Right cardiac atrium (tissue), 5 donors: ENCODE results near the gene PPP1R3G. TPM values are rescaled to one million over a fixed set of nuclear protein-coding genes. Genes with fewer than 3 reads are reported as not detected.
"Not testable (repeated sequence)": the region's sequence is repeated elsewhere in the genome, so short reads cannot be mapped to it uniquely, and the experiment has no call there.

Experiments
- ATAC-seq, 2 donors: fragments of 200-7000 bp; cut with Tn5 transposase; one replicate each; pipeline versions ENCODE4 v1.8.0 to v1.9.1; 2020; ENCODE audit warnings: moderate library complexity in 2 of 2, mild to moderate bottlenecking in 1 of 2
- DNase-seq, 3 donors: peaks; one replicate each; pipeline ENCODE4 v3.0.0-alpha.2; 2020
- H3K27ac ChIP-seq: one replicate; pipeline ENCODE4 v1.5.1; 2013; ENCODE audit warnings: mild to moderate bottlenecking, low read length, control low read depth, moderate library complexity
- H3K27me3 ChIP-seq: one replicate; pipeline ENCODE4 v1.6.1; 2013; ENCODE audit not compliant: control insufficient read depth, insufficient read depth
- H3K4me1 ChIP-seq: one replicate; pipeline ENCODE4 v1.6.1; 2013; ENCODE audit warnings: low read length; ENCODE audit not compliant: control insufficient read depth, insufficient read depth
- H3K4me3 ChIP-seq: one replicate; pipeline ENCODE4 v1.5.1; 2013; ENCODE audit warnings: low read length, control low read depth
- H3K9me3 ChIP-seq: one replicate; pipeline ENCODE4 v1.6.1; 2013; ENCODE audit warnings: low read length; ENCODE audit not compliant: control insufficient read depth
- WGBS: extraction: QIAGEN DNeasy Blood & Tissue Kit; methylation state at CpG from one replicate; pipeline ENCODE4 v1.1.7; 2013; 5-methylcytosine and 5-hydroxymethylcytosine counted together
- intact Hi-C, 4 donors: fragments of 100-400 bp; cut with DNase I; formaldehyde crosslinking; loops; one replicate each; pipeline versions ENCODE4 v1.11.0 to v1.14.0; 2022 to 2023
- polyA plus RNA-seq: library from polyadenylated mRNA; stranded (reverse); fragments of 200-250 nt; gene quantifications from one replicate; pipeline ENCODE4 v1.2.3, GENCODE V29; 2013
- total RNA-seq, 4 donors: library from RNA; stranded (reverse); fragmentation: NEBNext Ultra II Directional; extraction: Animal tissue kit (Norgen Biotek cat#: 25700); gene quantifications; one replicate each; pipeline ENCODE4 v1.2.1, GENCODE V29; 2021
- donor health status: healthy with polysubstance abuse.
- donor health status: DM: no; HTN: yes; CAD: no.
- donor health status: DM: no; HTN: no; CAD: no.
- donor health status: DM: no; HTN: yes; CAD: no; lungs with severe emphysema.
- donor health status: DM: yes; HTN: yes; CAD: no.

Gene PPP1R3G
- total and polyA plus RNA-seq, 5 donors: 6.7 to 19.5 (median 14.2) TPM

DNA sequence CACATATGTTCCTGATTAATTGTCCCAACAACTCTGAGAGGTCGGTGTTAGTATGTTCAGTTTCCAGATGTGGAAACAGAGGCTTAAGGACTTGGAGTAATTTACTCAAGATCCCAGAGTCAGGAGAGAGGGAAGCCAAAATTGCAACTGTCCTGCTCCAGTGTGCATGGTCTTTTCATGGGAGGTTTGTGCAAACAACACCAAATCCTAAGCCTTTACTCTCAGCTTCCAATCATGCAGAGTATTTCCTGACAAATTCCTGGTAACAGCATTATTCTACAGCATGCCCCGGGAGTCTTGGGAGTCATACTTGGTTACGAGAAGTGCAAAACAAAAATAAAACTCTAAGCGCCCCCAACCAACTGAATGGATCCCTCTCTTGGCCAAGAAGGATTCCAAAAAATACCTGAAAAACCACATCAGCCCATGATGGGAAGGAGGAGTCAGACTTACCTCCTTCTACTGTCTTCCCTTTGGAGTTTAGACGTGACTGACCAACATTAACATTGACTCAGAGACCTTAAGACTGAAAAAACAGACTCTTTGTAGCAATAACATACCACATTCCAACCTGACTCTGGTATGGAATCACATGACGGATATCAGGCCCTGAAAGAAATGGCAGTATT, 30.8 kb upstream of the PPP1R3G start:
- ATAC-seq: no peak

DNA sequence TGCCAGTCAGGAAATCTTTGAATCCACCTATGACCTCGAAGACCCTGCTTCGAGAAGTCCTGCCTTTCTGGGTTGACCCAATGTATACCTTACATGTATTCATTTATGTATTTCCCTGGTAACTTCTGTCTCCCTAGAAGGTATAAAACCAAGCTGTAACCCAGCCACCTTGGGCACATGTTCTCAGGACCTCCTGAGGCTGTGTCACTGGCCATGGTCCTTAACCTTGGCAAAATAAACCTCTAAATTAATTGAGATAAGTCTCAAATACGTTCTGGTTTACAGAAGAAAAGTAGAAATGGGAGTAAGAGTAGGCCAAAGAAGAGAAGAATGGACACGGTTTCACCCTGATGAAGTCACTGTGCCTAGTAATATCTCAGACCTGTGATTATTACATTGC, 30.0 kb upstream of the PPP1R3G start:
- H3K4me3 ChIP-seq: no peak overlapping the region
- H3K4me1 ChIP-seq: peaks cover 1% of the 10 kb centered on the region
- DNase-seq (no peak), ATAC-seq (no peak)
- intact Hi-C loops: loop anchor here in 1 of 4 donors (10.0 kb wide), 1 partner anchor 60 kb away; no protein-coding TSS in a partner anchor
- H3K9me3 ChIP-seq: peaks cover 3% of the 10 kb centered on the region
- WGBS: 92% methylated on average over 4 of the region's 4 CpGs
- no peaks in the 10 kb centered on the region for H3K27me3 ChIP-seq
- no peak overlapping the region for H3K27ac ChIP-seq

More for the DNA sequence above, 30.8 kb upstream of the PPP1R3G start:
- intact Hi-C loops: loop anchor here in 1 of 4 donors (10.0 kb wide), 1 partner anchor 60 kb away; no protein-coding TSS in a partner anchor
- Histone ChIP-seq H3K4me3 (no peak overlapping the region), H3K4me1 (peaks cover 1% of the 10 kb centered on the region), H3K27me3 (no peaks in the 10 kb centered on the region), H3K9me3 (peaks cover 4% of the 10 kb centered on the region), H3K27ac (no peak overlapping the region)
- no peak for DNase-seq
- 62% methylated on average over 6 of the region's 6 CpGs for WGBS

DNA sequence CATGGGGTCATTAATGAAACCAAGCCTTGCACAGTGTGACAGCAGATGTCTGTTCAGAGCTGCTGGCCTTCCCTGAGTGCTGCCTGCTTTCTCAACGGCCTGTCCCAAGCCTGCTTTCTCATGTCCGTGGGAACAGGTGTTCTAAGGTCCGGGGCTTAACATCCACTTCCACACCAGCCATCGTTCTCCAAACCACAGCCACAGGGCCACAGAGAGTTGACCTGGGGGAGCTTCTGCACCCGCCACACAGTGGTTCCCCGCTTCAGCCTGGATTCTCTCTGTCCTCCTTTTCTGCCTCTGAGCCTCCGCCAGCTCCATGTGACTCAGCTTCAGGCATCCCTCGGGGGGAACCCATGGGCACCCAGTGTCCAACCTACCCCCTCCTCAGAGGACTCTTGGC, 26.9 kb upstream of the PPP1R3G start:
- DNase-seq (no peak), ATAC-seq (peak in 1 of 2 donors; percentile 16)
- WGBS: 88% methylated on average over 8 of the region's 8 CpGs
- no peaks in the 10 kb centered on the region for H3K27me3 ChIP-seq
- H3K27ac ChIP-seq: no peak overlapping the region
- H3K4me3 ChIP-seq: no peak overlapping the region
- H3K4me1 ChIP-seq: peaks cover 1% of the 10 kb centered on the region
- intact Hi-C loops: loop anchor here in 1 of 4 donors (10.0 kb wide), 1 partner anchor 57 kb away; no protein-coding TSS in a partner anchor
- H3K9me3 ChIP-seq: no peaks in the 10 kb centered on the region

DNA sequence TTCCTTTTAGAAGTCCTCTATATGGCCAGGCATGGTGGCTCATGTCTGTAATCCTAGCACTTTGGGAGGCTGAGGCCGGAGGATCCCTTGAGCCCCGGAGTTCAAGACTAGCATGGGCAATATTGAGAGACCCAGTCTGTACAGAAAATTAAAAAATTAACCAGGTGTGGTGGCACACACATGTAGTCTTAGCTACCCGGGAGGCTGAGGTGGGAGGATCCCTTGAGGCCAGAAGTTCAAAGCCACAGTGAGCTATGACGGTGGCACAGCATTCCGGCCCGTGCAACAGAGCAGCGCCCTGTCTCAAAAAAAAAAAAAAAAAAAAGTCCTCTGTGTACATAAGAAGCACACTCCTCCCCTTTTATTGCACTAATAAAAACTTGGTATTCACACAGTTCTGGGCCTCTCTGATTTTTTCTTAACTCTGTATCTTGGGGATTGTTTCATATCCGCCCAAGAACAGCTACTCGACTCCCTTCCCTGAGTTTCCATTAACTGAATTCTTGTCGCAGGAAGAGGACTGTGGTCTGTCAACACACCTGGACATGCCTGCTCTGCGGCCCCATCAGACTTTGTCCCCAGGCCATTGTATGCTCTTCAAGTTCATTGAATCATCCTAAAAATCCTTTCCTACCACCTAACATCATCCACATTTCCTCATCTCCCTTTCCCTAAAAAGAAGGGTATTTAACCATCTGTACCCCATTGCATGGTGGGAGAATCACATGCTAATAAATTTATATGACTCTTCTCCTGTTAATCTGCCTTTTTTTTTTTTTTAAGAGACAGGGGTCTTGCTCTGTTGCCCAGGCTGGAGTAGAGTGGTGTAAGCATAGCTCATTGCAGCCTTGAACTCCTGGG, 25.9 kb upstream of the PPP1R3G start:
- Histone ChIP-seq H3K27ac (no peak overlapping the region), H3K4me3 (no peak overlapping the region), H3K4me1 (no peaks in the 10 kb centered on the region), H3K9me3 (no peaks in the 10 kb centered on the region), H3K27me3 (no peaks in the 10 kb centered on the region)
- no peak for DNase-seq
- ATAC-seq: no peak
- 93% methylated on average over 11 of the region's 11 CpGs for WGBS
- intact Hi-C loops: loop anchor here in 1 of 4 donors (10.0 kb wide), 1 partner anchor 56 kb away; no protein-coding TSS in a partner anchor

- H3K4me1 ChIP-seq, ATAC-seq, intact Hi-C loops, H3K4me3 ChIP-seq, DNase-seq, H3K27ac ChIP-seq, H3K27me3 ChIP-seq, H3K9me3 ChIP-seq: not testable (repeated sequence)
- WGBS: 95% methylated on average over 9 of the region's 9 CpGs
These were observed 24.7 kb upstream of the PPP1R3G start for GRCh38 chr6:5060439-5060838.

DNA sequence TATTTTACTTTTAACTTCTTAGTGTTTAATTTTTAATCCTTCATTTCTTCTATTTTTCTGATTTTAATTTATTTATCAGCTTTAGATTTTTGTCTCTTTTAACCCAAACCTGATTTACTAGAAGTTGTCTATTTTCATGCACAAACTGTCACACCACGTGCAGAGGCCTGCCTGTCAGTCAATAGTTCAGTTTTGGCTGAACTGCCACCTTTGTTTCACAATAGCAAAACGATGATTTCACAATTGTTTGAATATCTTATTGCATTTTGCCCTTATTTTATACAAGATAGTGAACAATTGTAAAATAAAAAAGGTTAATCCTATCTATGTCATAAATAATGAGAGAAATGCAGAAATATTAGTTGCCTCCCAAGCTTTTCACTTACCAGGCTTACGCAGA, 24.0 kb upstream of the PPP1R3G start:
- no peak for ATAC-seq
- intact Hi-C loops: no loop called here
- 67% methylated on average over 3 of the region's 3 CpGs for WGBS

DNA sequence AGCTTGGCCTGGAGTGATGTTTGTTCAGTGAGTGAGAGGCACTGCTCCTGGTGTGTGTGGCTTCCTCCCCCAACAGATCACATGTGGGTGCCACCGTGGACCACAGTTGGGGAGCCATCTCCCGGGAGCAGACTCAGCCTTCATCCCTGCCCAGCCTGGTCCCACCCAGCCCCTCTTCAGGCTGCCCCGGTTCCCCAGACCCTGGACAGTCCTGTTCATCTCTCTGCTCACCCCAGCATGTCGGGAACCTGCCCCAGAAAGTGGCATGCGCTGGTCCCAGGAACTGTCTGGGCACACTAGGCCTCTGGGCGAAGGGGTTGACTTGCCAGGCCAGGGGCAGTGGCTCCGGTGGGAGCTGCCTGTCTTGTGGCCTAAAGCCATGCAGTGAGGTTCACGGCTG, 21.5 kb upstream of the PPP1R3G start:
- ATAC-seq: peak in 1 of 2 donors; percentile 33
- DNase-seq: no peak
- H3K27me3 ChIP-seq: no peaks in the 10 kb centered on the region
- no peak overlapping the region for H3K27ac ChIP-seq
- H3K4me1 ChIP-seq: no peaks in the 10 kb centered on the region
- no peaks in the 10 kb centered on the region for H3K9me3 ChIP-seq
- no peak overlapping the region for H3K4me3 ChIP-seq
- 88% methylated on average over 8 of the region's 8 CpGs for WGBS
- intact Hi-C loops: no loop called here

More for the DNA sequence above, 24.0 kb upstream of the PPP1R3G start:
- Histone ChIP-seq H3K27me3 (no peaks in the 10 kb centered on the region), H3K27ac (no peak overlapping the region), H3K4me3 (no peak overlapping the region), H3K4me1 (no peaks in the 10 kb centered on the region), H3K9me3 (no peaks in the 10 kb centered on the region)
- DNase-seq: no peak

DNA sequence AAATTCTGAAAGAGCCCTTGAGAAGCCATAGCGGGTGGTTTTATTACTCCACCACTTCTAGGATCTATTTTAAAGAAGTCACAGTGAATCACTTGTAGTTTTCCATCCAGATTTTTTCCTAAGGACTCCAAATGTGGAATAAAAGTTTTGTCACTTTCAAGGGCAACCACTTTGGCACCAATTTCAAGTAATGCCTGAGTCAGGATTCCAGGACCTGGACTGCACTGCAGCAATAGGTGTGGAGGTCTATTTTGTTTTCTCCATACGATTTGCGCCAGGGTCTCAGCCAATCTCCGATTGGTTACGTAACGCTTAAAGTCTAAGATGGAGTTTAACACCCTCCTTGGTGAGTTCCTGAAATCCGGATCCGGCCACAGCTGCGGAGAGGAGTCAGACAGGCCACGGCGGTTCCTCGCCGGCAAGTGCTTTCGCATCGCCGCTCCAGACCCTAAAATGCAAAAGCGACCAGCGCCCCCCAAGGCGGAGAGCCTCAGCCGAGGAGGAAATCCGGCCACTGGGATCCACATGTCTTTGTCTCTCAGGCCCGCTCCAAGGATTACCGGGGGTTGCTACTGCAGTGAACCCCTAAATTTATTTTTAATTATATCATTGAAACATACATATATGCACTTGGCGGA, 18.6 kb upstream of the PPP1R3G start:
- ATAC-seq: no peak
- no peak overlapping the region for H3K27ac ChIP-seq
- WGBS: 92% methylated on average over 24 of the region's 24 CpGs

GRCh38 chr6:5067305-5067704, 17.8 kb upstream of the PPP1R3G start:
- H3K4me3 ChIP-seq: no peak overlapping the region
- intact Hi-C loops: no loop called here
- no peaks in the 10 kb centered on the region for H3K4me1 ChIP-seq
- H3K27me3 ChIP-seq: no peaks in the 10 kb centered on the region
- 96% methylated on average over 3 of the region's 3 CpGs for WGBS
- no peak for ATAC-seq
- H3K9me3 ChIP-seq: no peaks in the 10 kb centered on the region
- DNase-seq: no peak
- H3K27ac ChIP-seq: no peak overlapping the region

More for the DNA sequence above, 18.6 kb upstream of the PPP1R3G start:
- no peaks in the 10 kb centered on the region for H3K27me3 ChIP-seq
- no peak for DNase-seq
- no peak overlapping the region for H3K4me3 ChIP-seq
- intact Hi-C loops: no loop called here
- H3K4me1 ChIP-seq: no peaks in the 10 kb centered on the region
- H3K9me3 ChIP-seq: no peaks in the 10 kb centered on the region

DNA sequence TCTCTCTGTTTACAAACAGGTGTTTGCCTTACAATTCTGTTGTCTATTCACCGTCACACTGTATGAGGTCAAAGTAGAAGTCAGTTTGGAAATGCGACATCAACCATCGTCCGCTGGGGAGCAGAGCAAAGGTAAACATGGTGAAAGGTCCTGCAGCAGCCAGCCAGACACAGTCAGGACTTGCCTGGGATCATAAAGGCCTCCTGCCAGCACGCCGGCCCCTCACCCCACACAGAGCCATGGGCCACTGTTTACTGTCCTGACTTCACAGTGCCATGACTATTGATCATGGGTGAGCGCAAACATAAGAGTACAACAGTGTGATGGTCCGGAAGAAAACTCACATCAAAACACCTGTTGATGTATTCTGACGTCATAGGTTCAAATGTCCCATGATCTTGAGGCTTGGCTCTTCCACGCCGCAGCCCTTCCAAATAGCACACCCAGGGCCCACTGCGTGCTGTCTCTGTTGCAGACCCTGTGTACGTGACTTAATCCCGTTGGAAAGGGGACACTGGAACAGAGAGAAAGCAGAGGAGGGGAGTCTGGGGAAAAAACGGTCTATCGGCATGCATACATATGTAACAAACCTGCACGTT, 16.9 kb upstream of the PPP1R3G start:
- Histone ChIP-seq H3K27ac (no peak overlapping the region), H3K4me1 (no peaks in the 10 kb centered on the region), H3K27me3 (no peaks in the 10 kb centered on the region), H3K9me3 (no peaks in the 10 kb centered on the region), H3K4me3 (no peak overlapping the region)
- no peak for DNase-seq
- intact Hi-C loops: no loop called here
- 94% methylated on average over 17 of the region's 17 CpGs for WGBS
- ATAC-seq: no peak
